Tibial nerve (tissue), 4 donors: ENCODE data around the gene FAAH. TPM values are rescaled to one million over a fixed set of nuclear protein-coding genes. Genes with fewer than 3 reads are reported as not detected.

ENCODE experiments used
- DNase-seq, 2 donors: peaks; one replicate each; pipeline ENCODE4 v3.0.0-alpha.2; 2019; ENCODE audit warnings: low spot score in 2 of 2
- H3K27ac ChIP-seq, 4 donors: fragments of 200-600 bp; sonication (generic) in 3 of 4; one replicate each; pipeline ENCODE4 v1.5.1; 2017 to 2019; ENCODE audit warnings: mild to moderate bottlenecking in 1 of 4
- H3K27me3 ChIP-seq, 2 donors: fragments of 200-600 bp; sonication (generic) in 1 of 2; one replicate each; pipeline versions ENCODE4 v1.5.1 to v1.6.0; 2017 to 2019
- H3K36me3 ChIP-seq, 3 donors: fragments of 200-600 bp; sonication (generic); one replicate each; pipeline ENCODE4 v1.5.1; 2018 to 2019
- H3K4me1 ChIP-seq, 4 donors: fragments of 200-600 bp; sonication (generic) in 3 of 4; one replicate each; pipeline ENCODE4 v1.5.1; 2017 to 2019
- H3K4me3 ChIP-seq, 4 donors: fragments of 200-600 bp; sonication (generic) in 3 of 4; one replicate each; pipeline ENCODE4 v1.5.1; 2017 to 2019; ENCODE audit warnings: mild to moderate bottlenecking in 1 of 4, moderate library complexity in 1 of 4
- H3K9me3 ChIP-seq, 4 donors: fragments of 200-600 bp; sonication (generic) in 3 of 4; one replicate each; pipeline ENCODE4 v1.5.1; 2017 to 2019
- CTCF ChIP-seq, 5 experiments: fragments of 200-600 bp in 3 of 5; fragments of 450-650 bp in 2 of 5; sonication (generic) in 3 of 5; IDR thresholded peaks; one replicate each; pipeline ENCODE4 v1.5.1; 2016 to 2019; ENCODE audit warnings: antibody characterized with exemption in 5 of 5, mild to moderate bottlenecking in 3 of 5, moderate library complexity in 2 of 5
- EP300 ChIP-seq, 2 donors: sonication (generic); formaldehyde crosslinking; IDR thresholded peaks; one replicate each; pipeline ENCODE4 v1.6.1; 2017; ENCODE audit warnings: antibody characterized with exemption in 2 of 2, mild to moderate bottlenecking in 1 of 2
- POLR2A ChIP-seq, 2 donors: fragments of 450-650 bp; IDR thresholded peaks; one replicate each; pipeline ENCODE4 v1.6.1; 2017; ENCODE audit warnings: antibody characterized with exemption in 2 of 2, mild to moderate bottlenecking in 2 of 2, moderate library complexity in 2 of 2
- WGBS, 2 donors: methylation state at CpG; one replicate each; pipeline ENCODE4 v1.1.5; 2018; 5-methylcytosine and 5-hydroxymethylcytosine counted together
- total RNA-seq, 4 donors: library from RNA; depleted of rRNA; stranded (reverse); fragments of >200 nt; gene quantifications; one replicate each; pipeline ENCODE4 v1.1.0, GENCODE V29; 2016

FAAH gene
- total RNA-seq, 4 donors from 2014 or later: 42.3 to 135 (median 121) TPM

- H3K27ac ChIP-seq: peak overlapping the region in 1 of 4 donors; percentile 4
- H3K36me3 ChIP-seq: peaks cover 0 to 23% (median 0%) of the 10 kb centered on the region in 3 donors
- H3K27me3 ChIP-seq: no peaks in the 10 kb centered on the region
- H3K4me1 ChIP-seq: peaks cover 0 to 56% (median 18%) of the 10 kb centered on the region in 4 donors
- no peaks in the 10 kb centered on the region for H3K9me3 ChIP-seq
- 88 to 95% methylated on average over 7 of the region's 7 CpGs for WGBS, 2 donors
- TF ChIP-seq EP300 (IDR thresholded peaks at IDR 0.05) (no peak), CTCF (IDR thresholded peaks at IDR 0.05) (no peak), POLR2A (IDR thresholded peaks at IDR 0.05) (no peak)
- no peak for DNase-seq
- H3K4me3 ChIP-seq: no peak overlapping the region
Measured at GRCh38 chr1:46404482-46405196, 10.5 kb downstream of the FAAH start.

GRCh38 chr1:46405197-46405555 lies 11.1 kb downstream of the FAAH start:
- H3K4me1 ChIP-seq: peaks cover 0 to 50% (median 18%) of the 10 kb centered on the region in 4 donors
- H3K4me3 ChIP-seq: no peak overlapping the region
- DNase-seq: no peak
- no peak overlapping the region for H3K27ac ChIP-seq
- WGBS, 2 donors: 91 to 93% methylated on average over 7 to 12 of the region's 12 CpGs
- no peaks in the 10 kb centered on the region for H3K9me3 ChIP-seq
- H3K36me3 ChIP-seq: peaks cover 0 to 29% (median 0%) of the 10 kb centered on the region in 3 donors
- no peaks in the 10 kb centered on the region for H3K27me3 ChIP-seq
- TF ChIP-seq EP300 (IDR thresholded peaks at IDR 0.05): no peak
- TF ChIP-seq CTCF (IDR thresholded peaks at IDR 0.05): no peak
- no peak for TF ChIP-seq POLR2A (IDR thresholded peaks at IDR 0.05)

GRCh38 chr1:46405724-46406123 lies 11.6 kb downstream of the FAAH start:
- 75 to 82% methylated on average over 12 to 17 of the region's 17 CpGs for WGBS, 2 donors
- no peaks in the 10 kb centered on the region for H3K27me3 ChIP-seq
- no peaks in the 10 kb centered on the region for H3K9me3 ChIP-seq
- peak overlapping the region in 2 of 4 donors; percentile 49 to 75 for H3K27ac ChIP-seq
- peaks cover 0 to 46% (median 18%) of the 10 kb centered on the region in 4 donors for H3K4me1 ChIP-seq
- no peak for DNase-seq
- TF ChIP-seq POLR2A (IDR thresholded peaks at IDR 0.05) (no peak), CTCF (IDR thresholded peaks at IDR 0.05) (no peak), EP300 (IDR thresholded peaks at IDR 0.05) (no peak)
- H3K4me3 ChIP-seq: no peak overlapping the region
- H3K36me3 ChIP-seq: peaks cover 0 to 34% (median 0%) of the 10 kb centered on the region in 3 donors

GRCh38 chr1:46406881-46407608 lies 12.9 kb downstream of the FAAH start:
- no peak for DNase-seq
- Histone ChIP-seq H3K36me3 (peaks cover 0 to 47% (median 0%) of the 10 kb centered on the region in 3 donors), H3K4me3 (peak overlapping the region in 1 of 4 donors; percentile 19), H3K4me1 (peaks cover 0 to 34% (median 11%) of the 10 kb centered on the region in 4 donors), H3K9me3 (no peaks in the 10 kb centered on the region), H3K27ac (no peak overlapping the region), H3K27me3 (no peaks in the 10 kb centered on the region)
- 58 to 62% methylated on average over 13 of the region's 13 CpGs for WGBS, 2 donors
- TF ChIP-seq POLR2A (IDR thresholded peaks at IDR 0.05) (no peak), EP300 (IDR thresholded peaks at IDR 0.05) (no peak)

- Histone ChIP-seq H3K4me1 (peaks cover 0 to 28% (median 9%) of the 10 kb centered on the region in 4 donors), H3K27me3 (no peaks in the 10 kb centered on the region), H3K9me3 (no peaks in the 10 kb centered on the region), H3K4me3 (no peak overlapping the region), H3K36me3 (peaks cover 0 to 53% (median 0%) of the 10 kb centered on the region in 3 donors), H3K27ac (no peak overlapping the region)
- no peak for DNase-seq
- TF ChIP-seq EP300 (IDR thresholded peaks at IDR 0.05): no peak
- no peak for TF ChIP-seq CTCF (IDR thresholded peaks at IDR 0.05)
- no peak for TF ChIP-seq POLR2A (IDR thresholded peaks at IDR 0.05)
- 88 to 96% methylated on average over 9 of the region's 9 CpGs for WGBS, 2 donors
Measured at GRCh38 chr1:46407636-46408035, 13.5 kb downstream of the FAAH start.
